NB4 (cell line): Measurements from ENCODE around the gene SPAG7.

Source experiments
- DNase-seq: peaks from one replicate; pipeline ENCODE4 v3.0.0; 2010; ENCODE audit warnings: low read depth
- H3K4me3 ChIP-seq: one replicate; pipeline ENCODE4 v1.5.1; 2011; ENCODE audit warnings: mild to moderate bottlenecking, low read depth, low read length, moderate library complexity
- MYC ChIP-seq: IDR thresholded peaks from 2 replicates; pipeline ENCODE4 v1.6.1; 2011; ENCODE audit warnings: low read depth, low read length
- POLR2A ChIP-seq: IDR thresholded peaks from 2 replicates; pipeline ENCODE4 v1.6.1; 2011; ENCODE audit warnings: mild to moderate bottlenecking; ENCODE audit not compliant: insufficient read length; ENCODE audit errors: extremely low read depth
- TF ChIP-seq, protein P1 (sequence below): IDR thresholded peaks from one replicate; pipeline ENCODE4 v1.5.1; 2012; ENCODE audit warnings: low read depth, low read length
- TF ChIP-seq, protein P2 (sequence below): IDR thresholded peaks from 2 replicates; pipeline ENCODE4 v1.6.1; 2011; ENCODE audit warnings: low read depth, low read length

SPAG7 gene

GRCh38 chr17:4956493-4957061, 11.0 kb downstream of the SPAG7 start:
- TF ChIP-seq, protein P1, sequence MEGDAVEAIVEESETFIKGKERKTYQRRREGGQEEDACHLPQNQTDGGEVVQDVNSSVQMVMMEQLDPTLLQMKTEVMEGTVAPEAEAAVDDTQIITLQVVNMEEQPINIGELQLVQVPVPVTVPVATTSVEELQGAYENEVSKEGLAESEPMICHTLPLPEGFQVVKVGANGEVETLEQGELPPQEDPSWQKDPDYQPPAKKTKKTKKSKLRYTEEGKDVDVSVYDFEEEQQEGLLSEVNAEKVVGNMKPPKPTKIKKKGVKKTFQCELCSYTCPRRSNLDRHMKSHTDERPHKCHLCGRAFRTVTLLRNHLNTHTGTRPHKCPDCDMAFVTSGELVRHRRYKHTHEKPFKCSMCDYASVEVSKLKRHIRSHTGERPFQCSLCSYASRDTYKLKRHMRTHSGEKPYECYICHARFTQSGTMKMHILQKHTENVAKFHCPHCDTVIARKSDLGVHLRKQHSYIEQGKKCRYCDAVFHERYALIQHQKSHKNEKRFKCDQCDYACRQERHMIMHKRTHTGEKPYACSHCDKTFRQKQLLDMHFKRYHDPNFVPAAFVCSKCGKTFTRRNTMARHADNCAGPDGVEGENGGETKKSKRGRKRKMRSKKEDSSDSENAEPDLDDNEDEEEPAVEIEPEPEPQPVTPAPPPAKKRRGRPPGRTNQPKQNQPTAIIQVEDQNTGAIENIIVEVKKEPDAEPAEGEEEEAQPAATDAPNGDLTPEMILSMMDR, result no peak
- DNase-seq, result no peak
- no peak overlapping the region for H3K4me3 ChIP-seq

- no peak overlapping the region for H3K4me3 ChIP-seq
- no peak for TF ChIP-seq POLR2A
- TF ChIP-seq, protein P1, result no peak
- TF ChIP-seq, protein P2, sequence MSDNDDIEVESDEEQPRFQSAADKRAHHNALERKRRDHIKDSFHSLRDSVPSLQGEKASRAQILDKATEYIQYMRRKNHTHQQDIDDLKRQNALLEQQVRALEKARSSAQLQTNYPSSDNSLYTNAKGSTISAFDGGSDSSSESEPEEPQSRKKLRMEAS, result no peak
- TF ChIP-seq MYC, result no peak
- no peak for DNase-seq
These were observed 12.5 kb downstream of the SPAG7 start for GRCh38 chr17:4955091-4955490.

- no peak overlapping the region for H3K4me3 ChIP-seq
- TF ChIP-seq, protein P1, result no peak
- TF ChIP-seq POLR2A (no peak), MYC (no peak)
- TF ChIP-seq, protein P2, result no peak
- no peak for DNase-seq
These were observed 14.1 kb downstream of the SPAG7 start for GRCh38 chr17:4953451-4953961.

DNA sequence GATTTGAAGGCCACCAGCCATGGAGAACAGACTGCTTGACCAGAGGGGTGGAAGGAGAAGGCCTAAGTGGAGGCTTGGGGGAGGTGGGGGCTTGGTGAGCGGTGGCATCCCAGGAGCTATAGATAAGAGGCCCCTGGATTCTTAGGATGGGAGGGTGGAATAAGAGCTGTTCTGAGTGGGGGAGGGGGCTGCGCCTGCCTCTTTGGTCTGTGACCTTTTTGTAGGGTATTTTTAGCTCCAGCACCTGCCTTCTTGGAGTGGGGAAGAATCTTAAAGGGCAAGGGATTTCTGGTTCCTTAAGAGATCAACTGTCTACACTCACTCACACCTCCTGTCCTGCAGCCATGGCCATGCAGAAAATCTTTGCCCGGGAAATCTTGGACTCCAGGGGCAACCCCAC, 16.1 kb downstream of the SPAG7 start:
- no peak for DNase-seq
- no peak overlapping the region for H3K4me3 ChIP-seq
- TF ChIP-seq MYC, result no peak
- TF ChIP-seq POLR2A, result no peak
- TF ChIP-seq, protein P2, result no peak
- TF ChIP-seq, protein P1, result no peak

DNA sequence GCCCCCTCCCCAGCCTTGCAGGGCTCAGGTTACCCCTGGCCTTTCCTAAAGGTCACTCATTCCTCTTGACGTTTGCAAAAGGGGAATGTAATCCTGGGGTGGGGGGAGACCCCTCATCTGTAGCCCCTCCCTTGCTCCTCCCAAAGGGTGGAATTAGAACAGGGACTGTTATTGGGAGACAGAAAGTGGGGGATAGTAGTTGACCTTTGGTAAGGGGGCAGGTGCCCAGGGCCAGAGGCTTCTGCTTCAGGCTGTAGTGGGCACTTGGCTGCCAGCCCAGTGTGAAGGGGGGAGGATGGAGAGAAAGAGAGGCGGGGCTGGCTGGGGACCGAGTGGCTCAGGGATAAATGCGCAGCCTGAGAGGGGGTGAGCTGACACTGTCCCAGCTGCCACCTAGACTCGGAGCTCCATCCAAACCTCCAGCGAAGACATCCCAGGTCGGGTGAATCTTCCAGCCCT, 16.8 kb downstream of the SPAG7 start, which contains the start of gene ENO3:
ENO3 (plus strand) TSS at position 374 of the 459 bp plus-strand sequence. CDS start 711 bp downstream, outside the sequence.
- DNase-seq, result no peak
- TF ChIP-seq POLR2A, result no peak
- TF ChIP-seq MYC, result no peak
- TF ChIP-seq, protein P2, result no peak
- TF ChIP-seq, protein P1, result no peak
- H3K4me3 ChIP-seq, result peak within 1 kb of the TSS; percentile 53
